LoVo (cell line): Measurements from ENCODE around the gene SNCG.
"Not testable (repeated sequence)": the region's sequence is repeated elsewhere in the genome, so short reads cannot be mapped to it uniquely, and the experiment has no call there.

ENCODE experiments used
- DNase-seq: peaks from one replicate; pipeline ENCODE4 v3.0.0-alpha.2; 2016; ENCODE audit warnings: low spot score

SNCG gene

GRCh38 chr10:86978457-86978856 is 20.1 kb downstream of the SNCG start:
- not testable (repeated sequence) for DNase-seq

- no peak for DNase-seq
These were observed 21.0 kb downstream of the SNCG start for GRCh38 chr10:86979296-86979818.

- no peak for DNase-seq
These were observed 21.6 kb downstream of the SNCG start for GRCh38 chr10:86979977-86980448.

GRCh38 chr10:86981020-86981419 is 22.6 kb downstream of the SNCG start:
- not testable (repeated sequence) for DNase-seq

- DNase-seq, result no peak
These were observed 23.3 kb downstream of the SNCG start for GRCh38 chr10:86981716-86982115.

GRCh38 chr10:86984498-86984897 is 26.1 kb downstream of the SNCG start:
- DNase-seq, result not testable (repeated sequence)

GRCh38 chr10:86988520-86988919 is 30.1 kb downstream of the SNCG start:
- no peak for DNase-seq

- not testable (repeated sequence) for DNase-seq
These were observed 33.0 kb downstream of the SNCG start for GRCh38 chr10:86991362-86991761.

- no peak for DNase-seq
These were observed 34.1 kb downstream of the SNCG start for GRCh38 chr10:86992456-86992855.

- DNase-seq, result no peak
These were observed 34.5 kb downstream of the SNCG start for GRCh38 chr10:86992929-86993328.

- DNase-seq, result not testable (repeated sequence)
These were observed 41.5 kb downstream of the SNCG start for GRCh38 chr10:86999802-87000403.

GRCh38 chr10:87000491-87000890 is 42.1 kb downstream of the SNCG start:
- no peak for DNase-seq

GRCh38 chr10:87007124-87007523 is 48.7 kb downstream of the SNCG start:
- not testable (repeated sequence) for DNase-seq

- not testable (repeated sequence) for DNase-seq
These were observed 49.3 kb downstream of the SNCG start for GRCh38 chr10:87007674-87008073.

GRCh38 chr10:87008303-87008702 is 49.9 kb downstream of the SNCG start:
- peak; percentile 19 for DNase-seq

GRCh38 chr10:87009134-87009696 is 50.8 kb downstream of the SNCG start:
- not testable (repeated sequence) for DNase-seq
